ENCODE data around the gene ACTA2.

Gene ACTA2

DNA sequence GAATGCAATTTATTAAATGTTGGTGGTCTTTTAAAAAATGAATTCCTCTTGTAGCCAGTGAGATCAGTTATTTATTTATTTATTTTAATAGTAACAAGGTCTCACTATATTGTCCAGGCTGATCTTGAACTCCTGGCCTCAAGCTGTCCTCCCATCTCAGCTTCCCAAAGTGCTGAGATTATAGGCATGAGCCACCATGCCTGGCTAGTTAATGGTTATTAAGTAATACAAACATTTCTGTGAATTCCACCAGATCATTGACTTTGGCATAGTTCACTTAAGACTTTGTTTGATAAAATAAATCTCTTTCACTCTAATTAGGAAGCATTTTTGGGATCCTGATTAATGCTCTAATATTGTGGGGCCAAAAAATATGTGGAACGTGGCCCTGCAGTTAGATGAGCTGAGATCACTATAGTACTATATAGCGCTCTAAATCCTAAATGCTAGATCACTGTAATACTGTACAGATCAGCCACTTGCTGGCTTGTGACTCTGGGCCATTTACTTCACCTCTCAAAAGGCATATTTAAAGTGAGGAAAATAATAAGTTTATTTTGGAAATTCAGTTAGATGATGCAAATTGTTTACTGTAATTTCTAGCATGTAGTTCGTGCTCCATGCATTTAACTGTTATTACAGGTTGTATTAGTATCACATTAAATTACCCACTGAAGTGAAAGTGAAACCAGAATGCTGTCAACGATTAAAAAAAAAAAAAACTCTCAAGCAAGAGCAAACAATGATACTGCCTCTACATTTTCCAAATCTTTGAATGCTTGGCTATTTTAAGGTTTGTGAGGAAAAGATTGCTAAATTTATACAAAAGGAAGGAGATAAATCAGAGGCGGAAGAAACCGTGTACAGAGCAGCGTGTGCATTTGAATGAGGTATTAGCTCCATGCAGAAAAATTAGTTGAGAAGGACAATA, 22.1 kb upstream of the ACTA2 start:
- TF ChIP-seq FOXP2 (optimal IDR thresholded peaks at IDR 0.05; ENCODE audit: borderline replicate concordance, extremely low read depth, extremely low read length, insufficient read depth) (no peak), TAF1 (IDR thresholded peaks at IDR 0.05; ENCODE audit: borderline replicate concordance, insufficient read depth, low read length) (no peak), POLR2AphosphoS5 (IDR thresholded peaks at IDR 0.05; ENCODE audit: low read depth, low read length) (no peak), SIN3A (IDR thresholded peaks at IDR 0.05; ENCODE audit: borderline replicate concordance, insufficient read depth, low read length) (no peak)
- TF ChIP-seq, protein P1, sequence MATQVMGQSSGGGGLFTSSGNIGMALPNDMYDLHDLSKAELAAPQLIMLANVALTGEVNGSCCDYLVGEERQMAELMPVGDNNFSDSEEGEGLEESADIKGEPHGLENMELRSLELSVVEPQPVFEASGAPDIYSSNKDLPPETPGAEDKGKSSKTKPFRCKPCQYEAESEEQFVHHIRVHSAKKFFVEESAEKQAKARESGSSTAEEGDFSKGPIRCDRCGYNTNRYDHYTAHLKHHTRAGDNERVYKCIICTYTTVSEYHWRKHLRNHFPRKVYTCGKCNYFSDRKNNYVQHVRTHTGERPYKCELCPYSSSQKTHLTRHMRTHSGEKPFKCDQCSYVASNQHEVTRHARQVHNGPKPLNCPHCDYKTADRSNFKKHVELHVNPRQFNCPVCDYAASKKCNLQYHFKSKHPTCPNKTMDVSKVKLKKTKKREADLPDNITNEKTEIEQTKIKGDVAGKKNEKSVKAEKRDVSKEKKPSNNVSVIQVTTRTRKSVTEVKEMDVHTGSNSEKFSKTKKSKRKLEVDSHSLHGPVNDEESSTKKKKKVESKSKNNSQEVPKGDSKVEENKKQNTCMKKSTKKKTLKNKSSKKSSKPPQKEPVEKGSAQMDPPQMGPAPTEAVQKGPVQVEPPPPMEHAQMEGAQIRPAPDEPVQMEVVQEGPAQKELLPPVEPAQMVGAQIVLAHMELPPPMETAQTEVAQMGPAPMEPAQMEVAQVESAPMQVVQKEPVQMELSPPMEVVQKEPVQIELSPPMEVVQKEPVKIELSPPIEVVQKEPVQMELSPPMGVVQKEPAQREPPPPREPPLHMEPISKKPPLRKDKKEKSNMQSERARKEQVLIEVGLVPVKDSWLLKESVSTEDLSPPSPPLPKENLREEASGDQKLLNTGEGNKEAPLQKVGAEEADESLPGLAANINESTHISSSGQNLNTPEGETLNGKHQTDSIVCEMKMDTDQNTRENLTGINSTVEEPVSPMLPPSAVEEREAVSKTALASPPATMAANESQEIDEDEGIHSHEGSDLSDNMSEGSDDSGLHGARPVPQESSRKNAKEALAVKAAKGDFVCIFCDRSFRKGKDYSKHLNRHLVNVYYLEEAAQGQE (IDR thresholded peaks at IDR 0.05; ENCODE audit: insufficient read depth in 1 of 2, low read depth in 2 of 2, low read length in 2 of 2), result no peak

DNA sequence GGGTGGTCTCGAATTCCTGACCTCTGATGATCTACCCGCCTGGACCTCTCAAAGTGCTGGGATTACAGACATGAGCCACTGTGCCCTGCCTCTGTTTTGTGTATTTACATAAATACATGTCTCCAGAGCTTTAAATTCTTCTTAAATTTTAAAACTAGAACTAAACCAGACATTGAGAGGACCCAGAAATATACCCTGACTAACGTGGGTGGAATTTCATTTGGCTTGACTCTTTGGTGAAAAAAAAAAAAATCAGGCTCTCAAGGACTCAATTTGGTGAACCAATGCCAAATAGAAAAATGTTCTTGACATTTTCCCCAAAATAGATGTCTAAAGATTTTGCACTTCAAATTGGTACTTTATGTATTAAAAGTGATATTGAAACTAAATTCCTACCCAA, 21.4 kb upstream of the ACTA2 start:
- TF ChIP-seq SIN3A (IDR thresholded peaks at IDR 0.05; ENCODE audit: borderline replicate concordance, insufficient read depth, low read length) (no peak), TAF1 (IDR thresholded peaks at IDR 0.05; ENCODE audit: borderline replicate concordance, insufficient read depth, low read length) (no peak), FOXP2 (optimal IDR thresholded peaks at IDR 0.05; ENCODE audit: borderline replicate concordance, extremely low read depth, extremely low read length, insufficient read depth) (no peak), POLR2AphosphoS5 (IDR thresholded peaks at IDR 0.05; ENCODE audit: low read depth, low read length) (no peak)
- TF ChIP-seq, protein P1 (IDR thresholded peaks at IDR 0.05; ENCODE audit: insufficient read depth in 1 of 2, low read depth in 2 of 2, low read length in 2 of 2), result no peak

DNA sequence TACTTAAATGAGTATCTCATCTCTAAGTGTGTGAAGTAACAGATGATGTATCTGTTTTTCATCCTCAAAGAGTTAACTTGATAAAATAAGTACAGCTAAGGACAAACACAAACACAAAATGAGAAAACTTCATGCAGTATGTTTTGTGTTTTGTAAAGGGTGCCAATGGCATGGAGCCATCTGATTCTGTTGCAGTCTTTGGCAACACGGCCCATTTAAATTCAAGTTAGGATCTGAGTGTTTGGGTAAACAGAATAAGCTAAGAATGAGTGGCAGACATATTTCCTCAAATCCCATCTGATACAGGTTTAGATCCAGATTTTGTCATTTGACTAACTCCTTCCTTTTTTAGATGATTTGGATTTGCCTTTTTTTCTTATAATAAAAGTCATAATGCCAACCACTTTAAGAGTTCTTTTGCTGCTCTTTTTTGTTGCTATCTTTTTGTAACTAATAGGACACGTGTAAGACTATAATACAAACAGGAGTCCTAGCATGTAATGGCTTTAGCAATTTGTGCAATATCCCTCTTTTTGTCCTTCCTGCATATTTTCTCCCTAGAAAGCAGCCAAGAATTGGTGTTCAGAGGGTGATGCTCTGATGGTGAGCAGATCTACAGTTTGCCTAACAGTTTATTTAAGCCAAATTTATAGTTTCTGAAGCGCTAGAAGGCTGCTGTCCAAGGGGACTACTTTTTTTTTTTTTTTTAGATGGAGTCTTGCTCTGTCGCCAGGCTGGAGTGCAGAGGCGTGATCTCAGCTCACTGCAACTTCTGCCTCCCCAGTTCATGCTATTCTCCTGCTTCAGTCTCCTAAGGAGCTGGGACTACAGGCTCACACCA, 18.9 kb upstream of the ACTA2 start:
- no peak for TF ChIP-seq FOXP2 (optimal IDR thresholded peaks at IDR 0.05; ENCODE audit: borderline replicate concordance, extremely low read depth, extremely low read length, insufficient read depth)
- TF ChIP-seq POLR2AphosphoS5 (IDR thresholded peaks at IDR 0.05; ENCODE audit: low read depth, low read length), result no peak
- TF ChIP-seq, protein P1 (IDR thresholded peaks at IDR 0.05; ENCODE audit: insufficient read depth in 1 of 2, low read depth in 2 of 2, low read length in 2 of 2), result no peak
- no peak for TF ChIP-seq TAF1 (IDR thresholded peaks at IDR 0.05; ENCODE audit: borderline replicate concordance, insufficient read depth, low read length)
- TF ChIP-seq SIN3A (IDR thresholded peaks at IDR 0.05; ENCODE audit: borderline replicate concordance, insufficient read depth, low read length), result no peak

DNA sequence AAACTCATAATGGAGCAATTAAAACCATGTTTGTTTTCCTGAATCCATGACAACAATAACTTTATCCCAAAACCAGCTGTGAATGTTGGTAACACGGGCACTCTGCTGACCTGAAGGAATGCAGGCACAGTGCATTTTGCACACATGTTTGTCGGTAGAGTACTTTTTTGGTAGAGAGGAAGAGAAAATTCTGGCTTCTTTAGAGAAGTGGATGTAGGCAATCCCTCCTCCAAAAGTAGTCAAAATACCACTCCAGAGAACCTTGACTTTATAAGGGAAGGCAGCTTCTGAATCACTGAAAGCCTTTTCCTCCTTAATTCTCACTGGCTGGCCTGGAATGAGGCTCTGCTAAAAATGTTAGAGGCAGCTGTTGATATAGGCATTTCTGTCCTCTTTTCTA, 15.8 kb upstream of the ACTA2 start:
- no peak for TF ChIP-seq POLR2AphosphoS5 (IDR thresholded peaks at IDR 0.05; ENCODE audit: low read depth, low read length)
- TF ChIP-seq TAF1 (IDR thresholded peaks at IDR 0.05; ENCODE audit: borderline replicate concordance, insufficient read depth, low read length), result no peak
- no peak for TF ChIP-seq SIN3A (IDR thresholded peaks at IDR 0.05; ENCODE audit: borderline replicate concordance, insufficient read depth, low read length)
- TF ChIP-seq, protein P1 (IDR thresholded peaks at IDR 0.05; ENCODE audit: insufficient read depth in 1 of 2, low read depth in 2 of 2, low read length in 2 of 2), result no peak
- no peak for TF ChIP-seq FOXP2 (optimal IDR thresholded peaks at IDR 0.05; ENCODE audit: borderline replicate concordance, extremely low read depth, extremely low read length, insufficient read depth)

All from PFSK-1 (cell line).